Parathyroid adenoma (tissue), 2 donors: Measurements from ENCODE around the gene PCED1B.
"Not testable (repeated sequence)": the region's sequence is repeated elsewhere in the genome, so short reads cannot be mapped to it uniquely, and the experiment has no call there.

Experiments
- H2AFZ ChIP-seq: fragments of 300-600 bp; sonication (generic); one replicate; pipeline ENCODE4 v1.7.0; 2017; ENCODE audit warnings: antibody characterized with exemption, mild to moderate bottlenecking
- H3K27ac ChIP-seq: fragments of 300-600 bp; sonication (generic); one replicate; pipeline ENCODE4 v1.7.0; 2017
- H3K27me3 ChIP-seq: fragments of 300-600 bp; sonication (generic); one replicate; pipeline ENCODE4 v1.7.0; 2017; ENCODE audit warnings: low read length; ENCODE audit not compliant: control insufficient read depth, insufficient read depth
- H3K36me3 ChIP-seq: fragments of 300-600 bp; sonication (generic); one replicate; pipeline ENCODE4 v1.7.0; 2017; ENCODE audit warnings: low read length; ENCODE audit not compliant: control insufficient read depth, insufficient read depth
- H3K4me1 ChIP-seq: fragments of 300-600 bp; sonication (generic); one replicate; pipeline ENCODE4 v1.7.0; 2017; ENCODE audit warnings: control low read depth
- H3K4me2 ChIP-seq: fragments of 300-600 bp; sonication (generic); one replicate; pipeline ENCODE4 v1.7.0; 2017; ENCODE audit warnings: low read length
- H3K4me3 ChIP-seq: fragments of 300-600 bp; sonication (generic); one replicate; pipeline ENCODE4 v1.7.0; 2017; ENCODE audit warnings: low read depth, low read length
- H3K79me2 ChIP-seq: fragments of 300-600 bp; sonication (generic); one replicate; pipeline ENCODE4 v1.7.0; 2017; ENCODE audit warnings: control low read depth
- H3K9ac ChIP-seq: fragments of 300-600 bp; sonication (generic); one replicate; pipeline ENCODE4 v1.7.0; 2017; ENCODE audit warnings: mild to moderate bottlenecking
- H3K9me3 ChIP-seq: fragments of 300-600 bp; sonication (generic); one replicate; pipeline ENCODE4 v1.7.0; 2017; ENCODE audit warnings: low read length; ENCODE audit not compliant: control insufficient read depth
- TF ChIP-seq, protein P1 (sequence below): fragments of 300-600 bp; sonication (generic); IDR thresholded peaks from one replicate; pipeline ENCODE4 v1.7.0; 2017; ENCODE audit warnings: antibody characterized with exemption, mild to moderate bottlenecking
- donor health status: primary hyperparathyroidism.

Gene PCED1B

DNA sequence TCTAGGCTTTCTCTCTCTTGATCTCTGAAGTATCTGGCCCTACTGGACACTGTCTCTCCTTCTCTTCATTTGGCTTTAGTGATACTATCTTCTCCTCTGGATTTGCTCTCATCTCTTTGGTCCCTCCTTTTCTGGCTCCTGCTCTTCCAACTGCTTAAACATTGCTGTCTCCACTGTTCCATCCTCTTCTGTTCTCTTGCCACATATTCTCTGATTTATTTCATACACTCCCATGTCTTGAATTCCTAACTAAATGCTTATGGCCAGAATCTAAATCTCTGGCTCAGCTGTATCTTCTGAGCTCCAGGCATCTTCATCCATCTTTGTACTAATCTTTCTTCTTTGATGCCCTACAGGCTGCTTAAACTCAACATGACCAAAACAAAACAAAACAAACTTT, 25.5 kb upstream of the PCED1B start:
- H3K4me2 ChIP-seq, result no peak overlapping the region
- no peaks in the 10 kb centered on the region for H3K79me2 ChIP-seq
- H3K4me1 ChIP-seq, result no peaks in the 10 kb centered on the region
- no peaks in the 10 kb centered on the region for H3K9me3 ChIP-seq
- H3K9ac ChIP-seq, result no peak overlapping the region
- no peaks in the 10 kb centered on the region for H3K27me3 ChIP-seq
- no peak overlapping the region for H2AFZ ChIP-seq
- no peak overlapping the region for H3K27ac ChIP-seq
- TF ChIP-seq, protein P1, sequence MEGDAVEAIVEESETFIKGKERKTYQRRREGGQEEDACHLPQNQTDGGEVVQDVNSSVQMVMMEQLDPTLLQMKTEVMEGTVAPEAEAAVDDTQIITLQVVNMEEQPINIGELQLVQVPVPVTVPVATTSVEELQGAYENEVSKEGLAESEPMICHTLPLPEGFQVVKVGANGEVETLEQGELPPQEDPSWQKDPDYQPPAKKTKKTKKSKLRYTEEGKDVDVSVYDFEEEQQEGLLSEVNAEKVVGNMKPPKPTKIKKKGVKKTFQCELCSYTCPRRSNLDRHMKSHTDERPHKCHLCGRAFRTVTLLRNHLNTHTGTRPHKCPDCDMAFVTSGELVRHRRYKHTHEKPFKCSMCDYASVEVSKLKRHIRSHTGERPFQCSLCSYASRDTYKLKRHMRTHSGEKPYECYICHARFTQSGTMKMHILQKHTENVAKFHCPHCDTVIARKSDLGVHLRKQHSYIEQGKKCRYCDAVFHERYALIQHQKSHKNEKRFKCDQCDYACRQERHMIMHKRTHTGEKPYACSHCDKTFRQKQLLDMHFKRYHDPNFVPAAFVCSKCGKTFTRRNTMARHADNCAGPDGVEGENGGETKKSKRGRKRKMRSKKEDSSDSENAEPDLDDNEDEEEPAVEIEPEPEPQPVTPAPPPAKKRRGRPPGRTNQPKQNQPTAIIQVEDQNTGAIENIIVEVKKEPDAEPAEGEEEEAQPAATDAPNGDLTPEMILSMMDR, result no peak
- H3K4me3 ChIP-seq, result no peak overlapping the region
- H3K36me3 ChIP-seq, result no peaks in the 10 kb centered on the region

DNA sequence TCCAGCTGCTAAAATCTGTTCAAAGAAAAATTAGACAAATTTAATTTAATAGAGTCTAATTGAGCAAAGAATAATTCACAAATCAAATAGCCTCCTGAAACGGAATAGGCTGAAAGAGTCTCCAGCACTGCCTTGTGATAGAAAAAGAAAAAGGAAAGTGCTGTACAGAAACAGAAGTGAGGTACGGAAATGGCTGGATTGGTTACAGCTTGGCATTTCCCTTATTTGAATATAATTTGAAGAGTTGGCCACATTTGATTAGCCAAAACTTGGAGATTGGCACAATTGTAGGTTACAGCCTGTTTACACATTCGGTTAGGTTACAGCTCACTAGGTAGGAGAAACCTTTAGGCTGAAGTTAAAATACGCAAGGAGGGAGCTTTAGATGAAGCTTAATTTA, 24.8 kb upstream of the PCED1B start:
- Histone ChIP-seq H2AFZ (no peak overlapping the region), H3K9ac (no peak overlapping the region), H3K4me2 (no peak overlapping the region), H3K9me3 (no peaks in the 10 kb centered on the region), H3K4me3 (no peak overlapping the region), H3K27me3 (no peaks in the 10 kb centered on the region), H3K79me2 (no peaks in the 10 kb centered on the region), H3K27ac (no peak overlapping the region), H3K4me1 (no peaks in the 10 kb centered on the region), H3K36me3 (no peaks in the 10 kb centered on the region)
- TF ChIP-seq, protein P1, result no peak

DNA sequence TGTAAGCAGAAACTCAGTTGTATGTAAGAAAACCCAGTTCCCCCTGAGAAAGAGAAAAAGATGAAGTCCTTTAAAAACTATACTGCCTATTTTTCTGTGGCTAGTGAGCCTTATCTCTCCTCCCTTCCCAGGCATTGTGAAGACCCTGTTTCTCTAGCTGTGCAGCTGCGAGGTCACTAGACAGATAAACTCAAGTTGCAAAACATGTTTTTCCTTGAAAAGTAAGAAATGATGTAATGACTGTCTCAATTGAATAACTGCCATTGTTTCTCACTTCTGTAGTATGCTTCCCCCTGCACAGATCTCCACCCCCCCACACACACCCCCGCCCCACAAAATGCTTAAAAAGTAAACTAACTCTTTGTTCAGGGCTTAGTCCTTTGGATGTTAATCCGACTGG, 23.6 kb upstream of the PCED1B start:
- H3K4me3 ChIP-seq, H3K27ac ChIP-seq, H3K79me2 ChIP-seq, H3K4me1 ChIP-seq, H3K9me3 ChIP-seq, H3K36me3 ChIP-seq, H3K27me3 ChIP-seq, H3K4me2 ChIP-seq, H2AFZ ChIP-seq, H3K9ac ChIP-seq: not testable (repeated sequence)

DNA sequence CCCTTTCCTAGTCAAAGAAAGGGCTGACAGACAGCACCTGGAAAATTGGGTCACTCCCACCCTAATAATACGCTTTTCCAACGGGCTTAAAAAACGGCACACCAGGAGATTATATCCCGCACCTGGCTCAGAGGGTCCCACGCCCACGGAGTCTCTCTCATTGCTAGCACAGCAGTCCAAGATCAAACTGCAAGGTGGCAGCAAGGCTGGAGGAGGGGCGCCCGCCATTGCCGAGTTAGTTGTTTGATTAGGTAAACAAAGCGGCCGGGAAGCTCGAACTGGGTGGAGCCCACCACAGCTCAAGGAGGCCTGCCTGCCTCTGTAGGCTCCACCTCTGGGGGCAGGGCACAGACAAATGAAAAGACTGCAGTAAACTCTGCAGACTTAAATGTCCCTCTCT, 22.5 kb upstream of the PCED1B start:
- not testable (repeated sequence) for H3K4me3 ChIP-seq, H2AFZ ChIP-seq, H3K79me2 ChIP-seq, H3K36me3 ChIP-seq, H3K9me3 ChIP-seq, H3K4me1 ChIP-seq, H3K9ac ChIP-seq, H3K4me2 ChIP-seq, H3K27ac ChIP-seq, H3K27me3 ChIP-seq

DNA sequence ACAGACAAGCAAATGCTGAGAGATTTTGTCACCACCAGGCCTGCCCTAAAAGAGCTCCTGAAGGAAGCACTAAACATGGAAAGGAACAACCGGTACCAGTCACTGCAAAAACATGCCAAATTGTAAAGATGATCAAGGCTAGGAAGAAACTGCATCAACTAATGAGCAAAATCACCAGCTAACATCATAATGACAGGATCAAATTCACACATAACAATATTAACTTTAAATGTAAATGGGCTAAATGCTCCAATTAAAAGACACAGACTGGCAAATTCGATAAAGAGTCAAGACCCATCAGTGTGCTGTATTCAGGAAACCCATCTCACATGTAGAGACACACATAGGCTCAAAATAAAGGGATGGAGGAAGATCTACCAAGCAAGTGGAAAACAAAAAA, 20.8 kb upstream of the PCED1B start:
- not testable (repeated sequence) for H3K27ac ChIP-seq, H3K27me3 ChIP-seq, H3K9ac ChIP-seq, H3K4me3 ChIP-seq, H3K4me2 ChIP-seq, H3K9me3 ChIP-seq, H3K79me2 ChIP-seq, H3K4me1 ChIP-seq, H3K36me3 ChIP-seq, H2AFZ ChIP-seq

DNA sequence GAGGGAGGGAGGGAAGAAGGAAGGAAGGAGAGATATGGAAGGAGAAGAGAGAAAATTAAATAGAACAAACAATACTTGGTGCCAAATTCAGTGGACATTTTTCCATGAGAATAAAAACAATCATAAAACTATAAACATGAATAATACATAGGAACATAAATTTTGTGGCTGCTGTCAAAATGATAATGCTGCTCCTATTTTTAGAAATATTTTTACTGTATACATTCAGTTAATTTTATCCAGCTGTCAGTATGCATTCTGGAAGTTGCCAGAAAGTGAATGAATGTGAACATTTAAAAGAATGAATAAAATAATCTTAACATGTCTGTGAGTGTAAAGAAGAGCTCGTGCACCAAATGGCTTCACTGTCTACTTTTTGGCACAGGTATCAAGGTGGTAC, 13.9 kb upstream of the PCED1B start:
- Histone ChIP-seq H3K4me1 (no peaks in the 10 kb centered on the region), H3K79me2 (no peaks in the 10 kb centered on the region), H3K4me3 (no peak overlapping the region), H3K4me2 (no peak overlapping the region), H3K36me3 (no peaks in the 10 kb centered on the region), H3K27me3 (no peaks in the 10 kb centered on the region), H2AFZ (no peak overlapping the region), H3K27ac (no peak overlapping the region), H3K9me3 (no peaks in the 10 kb centered on the region), H3K9ac (no peak overlapping the region)
- TF ChIP-seq, protein P1, result no peak
